Lower leg skin (tissue), 3 donors: Measurements from ENCODE around the gene LGR5.

Experiments used
- POLR2A ChIP-seq, 2 donors: fragments of 450-650 bp; IDR thresholded peaks; one replicate each; pipeline ENCODE4 v1.6.1; 2016 to 2017; ENCODE audit warnings: antibody characterized with exemption in 2 of 2, mild to moderate bottlenecking in 1 of 2, moderate library complexity in 1 of 2
- TF ChIP-seq, protein P1 (sequence below), 3 donors: fragments of 450-650 bp; IDR thresholded peaks; one replicate each; pipeline ENCODE4 v1.5.1; 2016; ENCODE audit warnings: antibody characterized with exemption in 3 of 3, mild to moderate bottlenecking in 3 of 3, moderate library complexity in 2 of 3

GRCh38 chr12:71499834-71500233, 60.2 kb downstream of the LGR5 start:
- TF ChIP-seq, protein P1, sequence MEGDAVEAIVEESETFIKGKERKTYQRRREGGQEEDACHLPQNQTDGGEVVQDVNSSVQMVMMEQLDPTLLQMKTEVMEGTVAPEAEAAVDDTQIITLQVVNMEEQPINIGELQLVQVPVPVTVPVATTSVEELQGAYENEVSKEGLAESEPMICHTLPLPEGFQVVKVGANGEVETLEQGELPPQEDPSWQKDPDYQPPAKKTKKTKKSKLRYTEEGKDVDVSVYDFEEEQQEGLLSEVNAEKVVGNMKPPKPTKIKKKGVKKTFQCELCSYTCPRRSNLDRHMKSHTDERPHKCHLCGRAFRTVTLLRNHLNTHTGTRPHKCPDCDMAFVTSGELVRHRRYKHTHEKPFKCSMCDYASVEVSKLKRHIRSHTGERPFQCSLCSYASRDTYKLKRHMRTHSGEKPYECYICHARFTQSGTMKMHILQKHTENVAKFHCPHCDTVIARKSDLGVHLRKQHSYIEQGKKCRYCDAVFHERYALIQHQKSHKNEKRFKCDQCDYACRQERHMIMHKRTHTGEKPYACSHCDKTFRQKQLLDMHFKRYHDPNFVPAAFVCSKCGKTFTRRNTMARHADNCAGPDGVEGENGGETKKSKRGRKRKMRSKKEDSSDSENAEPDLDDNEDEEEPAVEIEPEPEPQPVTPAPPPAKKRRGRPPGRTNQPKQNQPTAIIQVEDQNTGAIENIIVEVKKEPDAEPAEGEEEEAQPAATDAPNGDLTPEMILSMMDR (IDR thresholded peaks at IDR 0.05): no peak
- no peak for TF ChIP-seq POLR2A (IDR thresholded peaks at IDR 0.05)
